SK-N-SH (cell line): Measurements from ENCODE around the gene FBXL12. TPM values are rescaled to one million over a fixed set of nuclear protein-coding genes. Genes with fewer than 3 reads are reported as not detected.

Experiments used
- CTCF ChIA-PET: fragments of 300-600, 350-600 bp; formaldehyde crosslinking; extraction: SDS; loops from one replicate; lab custom pipeline; 2021; lab: Yijun Ruan, JAX
- POLR2A ChIA-PET: fragments of 350-600 bp; sonication (Branson Sonifier 250); formaldehyde crosslinking; extraction: SDS; loops from one replicate; lab custom pipeline; 2020; ENCODE audit warnings: antibody characterized with exemption, inconsistent platforms; lab: Yijun Ruan, JAX
- DNase-seq: peaks from one replicate; pipeline ENCODE4 v3.0.0; 2012
- H2AFZ ChIP-seq: fragments of 200-600 bp; sonication (generic); 2 replicates; pipeline ENCODE4 v1.8.1; 2016; ENCODE audit warnings: antibody characterized with exemption, mild to moderate bottlenecking, low read depth
- H3F3A ChIP-seq: fragments of 200-600 bp; sonication (generic); replicated peaks from 2 replicates; pipeline ENCODE3; 2016; ENCODE audit warnings: antibody characterized with exemption, mild to moderate bottlenecking; ENCODE audit not compliant: insufficient read depth
- H3K27ac ChIP-seq, 2 experiments: fragments of 200-500 bp in 1 of 2; fragments of 200-600 bp in 1 of 2; sonication (Bioruptor generic) in 1 of 2; sonication (generic), shearing (Covaris generic) in 1 of 2; 2 replicates each; pipeline versions ENCODE4 v1.5.1 to v1.6.1; 2014 to 2016; ENCODE audit warnings: low read depth in 2 of 2, inconsistent platforms in 1 of 2, low read length in 1 of 2, mild to moderate bottlenecking in 1 of 2, mixed read lengths in 1 of 2
- H3K27me3 ChIP-seq: fragments of 200-600 bp; sonication (generic), shearing (Covaris generic); 2 replicates; pipeline ENCODE4 v1.6.1; 2016; ENCODE audit warnings: mixed run types; ENCODE audit not compliant: insufficient read depth
- H3K36me3 ChIP-seq, 2 experiments: fragments of 200-500 bp in 1 of 2; fragments of 200-600 bp in 1 of 2; sonication (Bioruptor generic) in 1 of 2; sonication (generic) in 1 of 2; replicated peaks in 1 of 2; 2 replicates each; pipeline versions ENCODE3 to v1.5.1; 2014 to 2016; ENCODE audit warnings: low read length in 1 of 2, mild to moderate bottlenecking in 1 of 2; ENCODE audit not compliant: insufficient read depth in 2 of 2, control insufficient read depth in 1 of 2
- H3K4me1 ChIP-seq, 2 experiments: fragments of 200-500 bp in 1 of 2; fragments of 200-600 bp in 1 of 2; sonication (Bioruptor generic) in 1 of 2; sonication (generic), shearing (Covaris generic) in 1 of 2; 2 replicates each; pipeline versions ENCODE4 v1.5.1 to v1.6.1; 2014 to 2016; ENCODE audit warnings: low read depth in 1 of 2, low read length in 1 of 2, mixed run types in 1 of 2; ENCODE audit not compliant: insufficient read depth in 2 of 2, control insufficient read depth in 1 of 2
- H3K4me2 ChIP-seq: fragments of 200-600 bp; sonication (generic), shearing (Covaris generic); 2 replicates; pipeline ENCODE4 v1.6.1; 2017; ENCODE audit warnings: mixed run types
- H3K4me3 ChIP-seq, 2 experiments: fragments of 200-500 bp in 1 of 2; fragments of 200-600 bp in 1 of 2; sonication (Bioruptor generic) in 1 of 2; sonication (generic), shearing (Covaris generic) in 1 of 2; 2 replicates each; pipeline versions ENCODE4 v1.5.1 to v1.8.1; 2014 to 2016; ENCODE audit warnings: low read depth in 2 of 2, inconsistent platforms in 1 of 2, low read length in 1 of 2, mild to moderate bottlenecking in 1 of 2, mixed read lengths in 1 of 2, moderate library complexity in 1 of 2
- H3K79me2 ChIP-seq: fragments of 200-600 bp; sonication (generic); 2 replicates; pipeline ENCODE4 v1.8.1; 2017; ENCODE audit warnings: mild to moderate bottlenecking; ENCODE audit not compliant: insufficient read depth
- H3K9ac ChIP-seq: fragments of 200-600 bp; sonication (generic); 2 replicates; pipeline ENCODE4 v1.6.1; 2017; ENCODE audit warnings: mixed run types
- H3K9me2 ChIP-seq: fragments of 200-600 bp; sonication (generic); 2 replicates; pipeline ENCODE4 v1.6.1; 2017; ENCODE audit warnings: mixed run types
- H3K9me3 ChIP-seq: fragments of 200-600 bp; sonication (generic); 2 replicates; pipeline ENCODE4 v1.6.1; 2017; ENCODE audit warnings: mixed run types, mild to moderate bottlenecking, moderate library complexity
- H4K20me1 ChIP-seq: fragments of 200-600 bp; sonication (generic); 2 replicates; pipeline ENCODE4 v1.6.1; 2017; ENCODE audit warnings: mild to moderate bottlenecking, mixed run types; ENCODE audit not compliant: insufficient read depth
- CHD2 ChIP-seq: fragments of 150-350 bp; IDR thresholded peaks from 2 replicates; pipeline ENCODE4 v1.6.1; 2018; ENCODE audit warnings: low read length; ENCODE audit not compliant: partially characterized antibody
- EZH2phosphoT487 ChIP-seq: fragments of 200-600 bp; sonication (generic); IDR thresholded peaks from 2 replicates; pipeline ENCODE4 v1.6.1; 2017; ENCODE audit warnings: low read depth, mixed run types, mild to moderate bottlenecking, antibody characterized with exemption, moderate library complexity, borderline replicate concordance
- FOXJ3 ChIP-seq: sonication (generic); formaldehyde crosslinking; IDR thresholded peaks from 2 replicates; pipeline ENCODE4 v1.5.1; 2020; ENCODE audit warnings: mild to moderate bottlenecking, missing genetic modification reagents
- IRF3 ChIP-seq: fragments of 150-350 bp; IDR thresholded peaks from 2 replicates; pipeline ENCODE4 v1.6.1; 2016; ENCODE audit warnings: mild to moderate bottlenecking, low read depth, low read length
- JUND ChIP-seq: IDR thresholded peaks from 2 replicates; pipeline ENCODE4 v1.4.0; 2012
- MAX ChIP-seq: IDR thresholded peaks from 2 replicates; pipeline ENCODE4 v1.4.0; 2012; ENCODE audit warnings: low read depth
- MEF2A ChIP-seq: IDR thresholded peaks from 2 replicates; pipeline ENCODE4 v1.4.0; 2012; ENCODE audit warnings: low read depth, borderline replicate concordance
- MXI1 ChIP-seq: IDR thresholded peaks from 2 replicates; pipeline ENCODE4 v1.6.1; 2012; ENCODE audit warnings: mild to moderate bottlenecking, low read depth, low read length, improper control_type of control experiment
- NFIC ChIP-seq: IDR thresholded peaks from 2 replicates; pipeline ENCODE4 v1.4.0; 2012; ENCODE audit warnings: borderline replicate concordance
- NRF1 ChIP-seq: IDR thresholded peaks from 2 replicates; pipeline ENCODE4 v1.6.1; 2012; ENCODE audit warnings: low read depth, mild to moderate bottlenecking, low read length
- POLR2AphosphoS5 ChIP-seq: IDR thresholded peaks from 2 replicates; pipeline ENCODE4 v1.6.1; 2012; ENCODE audit warnings: low read depth, low read length
- TAF1 ChIP-seq: IDR thresholded peaks from 2 replicates; pipeline ENCODE4 v1.6.1; 2012; ENCODE audit warnings: low read depth, mild to moderate bottlenecking, low read length, moderate library complexity, borderline replicate concordance
- TCF12 ChIP-seq: IDR thresholded peaks from 2 replicates; pipeline ENCODE4 v1.4.0; 2012
- TEAD4 ChIP-seq: IDR thresholded peaks from 2 replicates; pipeline ENCODE4 v1.4.0; 2012; ENCODE audit warnings: mild to moderate bottlenecking, borderline replicate concordance; ENCODE audit not compliant: insufficient read depth
- USF1 ChIP-seq: IDR thresholded peaks from 2 replicates; pipeline ENCODE4 v1.4.0; 2012; ENCODE audit warnings: low read depth, borderline replicate concordance
- USF2 ChIP-seq: fragments of 150-350 bp; IDR thresholded peaks from 2 replicates; pipeline ENCODE4 v1.6.1; 2017; ENCODE audit warnings: antibody characterized with exemption, low read length, low read depth, borderline replicate concordance
- ZBTB33 ChIP-seq: IDR thresholded peaks from 2 replicates; pipeline ENCODE4 v1.4.0; 2012; ENCODE audit warnings: low read depth, borderline replicate concordance
- WGBS: methylation state at CpG from one replicate; pipeline ENCODE4 v1.1.6; 2017; ENCODE audit warnings: low lambda C conversion rate; 5-methylcytosine and 5-hydroxymethylcytosine counted together
- polyA plus RNA-seq, 3 experiments: library from polyadenylated mRNA; depleted of rRNA; stranded (reverse); fragments of >200 nt; gene quantifications; 2 replicates each; pipeline ENCODE4 v1.2.3, GENCODE V29; 2012
- TF ChIP-seq, protein P1 (sequence below): fragments of 200-600 bp; sonication (generic); IDR thresholded peaks from 2 replicates; pipeline ENCODE4 v1.6.1; 2017; ENCODE audit warnings: antibody characterized with exemption, mild to moderate bottlenecking, moderate library complexity

The FBXL12 gene
- polyA plus RNA-seq, 1 of the 3 experiments (the other 2 are of a cell fraction) = 27.1 TPM

GRCh38 chr19:9861503-9861902, 42.6 kb upstream of the FBXL12 start:
- Histone ChIP-seq H3K4me3 (no peak overlapping the region), H3K4me1 (no peaks in the 10 kb centered on the region), H3K4me2 (no peak overlapping the region), H3K27ac (no peak overlapping the region), H3K9me3 (no peaks in the 10 kb centered on the region), H3K79me2 (no peaks in the 10 kb centered on the region), H3F3A (no peaks in the 10 kb centered on the region)
- no peak for TF ChIP-seq ZBTB33
- TF ChIP-seq FOXJ3 (CRISPR knock-in tag) = no peak
- TF ChIP-seq MAX = no peak
- no peak for TF ChIP-seq IRF3
- TF ChIP-seq TAF1 = no peak
- TF ChIP-seq TEAD4 = no peak
- no peak for TF ChIP-seq MEF2A
- no peak for TF ChIP-seq USF1
- TF ChIP-seq, protein P1, sequence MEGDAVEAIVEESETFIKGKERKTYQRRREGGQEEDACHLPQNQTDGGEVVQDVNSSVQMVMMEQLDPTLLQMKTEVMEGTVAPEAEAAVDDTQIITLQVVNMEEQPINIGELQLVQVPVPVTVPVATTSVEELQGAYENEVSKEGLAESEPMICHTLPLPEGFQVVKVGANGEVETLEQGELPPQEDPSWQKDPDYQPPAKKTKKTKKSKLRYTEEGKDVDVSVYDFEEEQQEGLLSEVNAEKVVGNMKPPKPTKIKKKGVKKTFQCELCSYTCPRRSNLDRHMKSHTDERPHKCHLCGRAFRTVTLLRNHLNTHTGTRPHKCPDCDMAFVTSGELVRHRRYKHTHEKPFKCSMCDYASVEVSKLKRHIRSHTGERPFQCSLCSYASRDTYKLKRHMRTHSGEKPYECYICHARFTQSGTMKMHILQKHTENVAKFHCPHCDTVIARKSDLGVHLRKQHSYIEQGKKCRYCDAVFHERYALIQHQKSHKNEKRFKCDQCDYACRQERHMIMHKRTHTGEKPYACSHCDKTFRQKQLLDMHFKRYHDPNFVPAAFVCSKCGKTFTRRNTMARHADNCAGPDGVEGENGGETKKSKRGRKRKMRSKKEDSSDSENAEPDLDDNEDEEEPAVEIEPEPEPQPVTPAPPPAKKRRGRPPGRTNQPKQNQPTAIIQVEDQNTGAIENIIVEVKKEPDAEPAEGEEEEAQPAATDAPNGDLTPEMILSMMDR = no peak
- TF ChIP-seq NFIC = no peak
- TF ChIP-seq TCF12 = no peak
- TF ChIP-seq POLR2AphosphoS5 = no peak
- no peak for TF ChIP-seq USF2
- no peak for TF ChIP-seq CHD2
- no peak for TF ChIP-seq EZH2phosphoT487
- no peak for TF ChIP-seq NRF1
- TF ChIP-seq MXI1 = no peak
- TF ChIP-seq JUND = no peak
- TF ChIP-seq, all 33 proteins: peak for 0
- WGBS = 100% methylated on average over 1 of the region's 1 CpG
- Histone ChIP-seq H3K9me2 (no peaks in the 10 kb centered on the region), H4K20me1 (no peaks in the 10 kb centered on the region), H2AFZ (no peak overlapping the region), H3K36me3 (no peaks in the 10 kb centered on the region), H3K27me3 (no peaks in the 10 kb centered on the region), H3K9ac (no peak overlapping the region)
- DNase-seq = no peak
- POLR2A ChIA-PET = no interaction called here
- CTCF ChIA-PET = no interaction called here
